IMR-90 (cell line): ENCODE measurements around the gene HS3ST6. TPM values are rescaled to one million over a fixed set of nuclear protein-coding genes. Genes with fewer than 3 reads are reported as not detected.

Experiments
- ATAC-seq: fragments of 200-7000 bp; cut with Tn5 transposase; 2 replicates; pipeline ENCODE4 v1.9.1; 2020; ENCODE audit warnings: low read depth, mild to moderate bottlenecking, moderate library complexity
- BruUV-seq: library from RNA; stranded (reverse); fragments of 400-500 nt; replicated peaks from 2 replicates; lab custom pipeline; 2021; lab: Mats Ljungman, UMichigan
- CTCF ChIA-PET: fragments of 300-600 bp; formaldehyde crosslinking; extraction: SDS; loops from one replicate; lab custom pipeline; 2021; ENCODE audit warnings: antibody characterized with exemption; lab: Yijun Ruan, JAX
- POLR2A ChIA-PET: fragments of 300-600 bp; sonication (Branson Sonifier 250); formaldehyde crosslinking; loops from one replicate; lab custom pipeline; 2022; ENCODE audit warnings: antibody characterized with exemption; ENCODE audit not compliant: unreplicated experiment; lab: Charles Lee
- DNase-seq: peaks from one replicate; pipeline ENCODE4 v3.0.0; 2013
- H2AFZ ChIP-seq: replicated peaks from 2 replicates; pipeline ENCODE3; 2013; ENCODE audit warnings: low read length, mild to moderate bottlenecking; ENCODE audit not compliant: poor library complexity
- H2AK5ac ChIP-seq: 2 replicates; pipeline ENCODE4 v1.6.1; 2013; ENCODE audit warnings: low read depth, low read length, inconsistent platforms
- H2AK9ac ChIP-seq: replicated peaks from 2 replicates; pipeline ENCODE3; 2013; ENCODE audit warnings: mild to moderate bottlenecking, low read depth, low read length, moderate library complexity; ENCODE audit not compliant: poor library complexity
- H2BK120ac ChIP-seq: 2 replicates; pipeline ENCODE4 v1.6.1; 2013; ENCODE audit warnings: low read depth, low read length, inconsistent platforms
- H2BK15ac ChIP-seq: 3 replicates; pipeline ENCODE4 v1.6.1; 2013; ENCODE audit warnings: low read depth, low read length, inconsistent platforms
- H2BK20ac ChIP-seq: 2 replicates; pipeline ENCODE4 v1.6.1; 2013; ENCODE audit warnings: low read depth, mild to moderate bottlenecking, inconsistent platforms, low read length, moderate library complexity
- H2BK5ac ChIP-seq: 2 replicates; pipeline ENCODE4 v1.6.1; 2013; ENCODE audit warnings: mild to moderate bottlenecking, low read depth, low read length, inconsistent platforms; ENCODE audit not compliant: poor library complexity, severe bottlenecking
- H3K14ac ChIP-seq: replicated peaks from 2 replicates; pipeline ENCODE4 v1.6.1; 2013; ENCODE audit warnings: low read depth, low read length, inconsistent platforms
- H3K18ac ChIP-seq: 2 replicates; pipeline ENCODE4 v1.6.1; 2013; ENCODE audit warnings: low read depth, low read length, control low read depth
- H3K23ac ChIP-seq: 2 replicates; pipeline ENCODE4 v1.6.1; 2013; ENCODE audit warnings: low read depth, low read length, inconsistent platforms
- H3K27ac ChIP-seq: 2 replicates; pipeline ENCODE4 v1.5.1; 2013; ENCODE audit warnings: mild to moderate bottlenecking, control low read depth, low read length; ENCODE audit not compliant: insufficient read depth
- H3K27me3 ChIP-seq: 2 replicates; pipeline ENCODE4 v1.6.1; 2013; ENCODE audit warnings: low read length; ENCODE audit not compliant: control insufficient read depth, insufficient read depth
- H3K36me3 ChIP-seq: 2 replicates; pipeline ENCODE4 v1.6.1; 2013; ENCODE audit warnings: low read length, mixed read lengths; ENCODE audit not compliant: control insufficient read depth, insufficient read depth
- H3K4ac ChIP-seq: 2 replicates; pipeline ENCODE4 v1.6.1; 2013; ENCODE audit warnings: low read depth, low read length, inconsistent platforms
- H3K4me1 ChIP-seq: 2 replicates; pipeline ENCODE4 v1.6.1; 2013; ENCODE audit warnings: low read length, mixed read lengths; ENCODE audit not compliant: control insufficient read depth, insufficient read depth
- H3K4me2 ChIP-seq: 2 replicates; pipeline ENCODE4 v1.6.1; 2013; ENCODE audit warnings: low read depth, mild to moderate bottlenecking, control low read depth, low read length, moderate library complexity
- H3K4me3 ChIP-seq: 2 replicates; pipeline ENCODE4 v1.5.1; 2013; ENCODE audit warnings: low read depth, mild to moderate bottlenecking, control low read depth, low read length, moderate library complexity; ENCODE audit not compliant: insufficient read depth
- H3K56ac ChIP-seq: 2 replicates; pipeline ENCODE4 v1.6.1; 2013; ENCODE audit warnings: low read length, inconsistent platforms; ENCODE audit not compliant: insufficient read depth; ENCODE audit errors: extremely low read depth
- H3K79me1 ChIP-seq, 2 experiments: 2 replicates each; pipeline ENCODE4 v1.6.1; 2013; ENCODE audit warnings: low read length in 2 of 2, inconsistent platforms in 1 of 2, low read depth in 1 of 2
- H3K9ac ChIP-seq: 2 replicates; pipeline ENCODE4 v1.6.1; 2013; ENCODE audit warnings: low read depth, low read length, control low read depth
- H3K9me1 ChIP-seq: 2 replicates; pipeline ENCODE4 v1.6.1; 2013; ENCODE audit warnings: low read length, inconsistent platforms; ENCODE audit not compliant: insufficient read depth
- H3K9me3 ChIP-seq: 2 replicates; pipeline ENCODE4 v1.6.1; 2013; ENCODE audit warnings: low read length; ENCODE audit not compliant: control insufficient read depth, insufficient read depth
- H4K20me1 ChIP-seq: 2 replicates; pipeline ENCODE4 v1.6.1; 2013; ENCODE audit warnings: low read length, inconsistent platforms; ENCODE audit not compliant: insufficient read depth
- H4K5ac ChIP-seq: 2 replicates; pipeline ENCODE4 v1.6.1; 2013; ENCODE audit warnings: mild to moderate bottlenecking, low read depth, low read length, control low read depth
- H4K8ac ChIP-seq, 2 experiments: 2 replicates each; pipeline ENCODE4 v1.6.1; 2013; ENCODE audit warnings: low read depth in 2 of 2, low read length in 2 of 2, control low read depth in 1 of 2, inconsistent platforms in 1 of 2
- H4K91ac ChIP-seq: 2 replicates; pipeline ENCODE4 v1.6.1; 2013; ENCODE audit warnings: low read depth, low read length, inconsistent platforms; ENCODE audit not compliant: insufficient read depth
- BHLHE40 ChIP-seq: fragments of 150-350 bp; IDR thresholded peaks from 2 replicates; pipeline ENCODE4 v1.6.1; 2016; ENCODE audit warnings: mild to moderate bottlenecking, low read depth, low read length
- CEBPB ChIP-seq: IDR thresholded peaks from 2 replicates; pipeline ENCODE4 v1.6.1; 2012; ENCODE audit warnings: low read depth, low read length, improper control_type of control experiment
- CHD1 ChIP-seq: IDR thresholded peaks from 2 replicates; pipeline ENCODE4 v1.6.1; 2012; ENCODE audit warnings: low read depth, low read length, improper control_type of control experiment
- CTCF ChIP-seq: conservative IDR thresholded peaks from 2 replicates; pipeline ENCODE4 v1.5.1; 2012; ENCODE audit warnings: mild to moderate bottlenecking, low read depth, low read length, improper control_type of control experiment
- FOS ChIP-seq: fragments of 150-350 bp; IDR thresholded peaks from 2 replicates; pipeline ENCODE4 v1.6.1; 2016; ENCODE audit warnings: low read depth, low read length
- MAFK ChIP-seq: IDR thresholded peaks from 2 replicates; pipeline ENCODE4 v1.6.1; 2012; ENCODE audit warnings: low read depth, low read length, improper control_type of control experiment
- MAZ ChIP-seq: IDR thresholded peaks from 2 replicates; pipeline ENCODE4 v1.6.1; 2012; ENCODE audit warnings: low read depth, mild to moderate bottlenecking, low read length, improper control_type of control experiment, moderate library complexity, borderline replicate concordance
- MXI1 ChIP-seq: IDR thresholded peaks from 2 replicates; pipeline ENCODE4 v1.6.1; 2012; ENCODE audit warnings: low read depth, mild to moderate bottlenecking, low read length, moderate library complexity, borderline replicate concordance
- NFE2L2 ChIP-seq: fragments of 150-350 bp; IDR thresholded peaks from 2 replicates; pipeline ENCODE4 v1.6.1; 2016; ENCODE audit warnings: low read depth, mild to moderate bottlenecking, low read length
- POLR2A ChIP-seq: IDR thresholded peaks from 2 replicates; pipeline ENCODE4 v1.6.1; 2012; ENCODE audit warnings: mild to moderate bottlenecking, low read depth, low read length
- RAD21 ChIP-seq: IDR thresholded peaks from 2 replicates; pipeline ENCODE4 v1.6.1; 2012; ENCODE audit warnings: low read length, improper control_type of control experiment
- RCOR1 ChIP-seq: IDR thresholded peaks from 2 replicates; pipeline ENCODE4 v1.6.1; 2012; ENCODE audit warnings: mild to moderate bottlenecking, low read length, improper control_type of control experiment; ENCODE audit not compliant: insufficient replicate concordance
- RFX5 ChIP-seq: IDR thresholded peaks from 2 replicates; pipeline ENCODE4 v1.8.0; 2012; ENCODE audit warnings: low read depth, mild to moderate bottlenecking, low read length, moderate library complexity
- SMC3 ChIP-seq: fragments of 150-350 bp; IDR thresholded peaks from 2 replicates; pipeline ENCODE4 v1.6.1; 2016; ENCODE audit warnings: low read depth, mild to moderate bottlenecking, antibody characterized with exemption, low read length, moderate library complexity
- USF2 ChIP-seq: fragments of 150-350 bp; IDR thresholded peaks from 2 replicates; pipeline ENCODE4 v1.6.1; 2017; ENCODE audit warnings: mild to moderate bottlenecking, antibody characterized with exemption, low read length, low read depth
- WGBS, 2 experiments: methylation state at CpG; one replicate each; pipeline versions ENCODE4 v1.1.5 to v1.1.7; 2013; ENCODE audit warnings: missing lambda C conversion rate in 2 of 2; ENCODE audit not compliant: insufficient read length in 1 of 2; ENCODE audit errors: extremely low coverage in 2 of 2; 5-methylcytosine and 5-hydroxymethylcytosine counted together
- dilution Hi-C: fragments of 300-500 bp; cut with HindIII; formaldehyde crosslinking; loops from one replicate; pipeline ENCODE4 v1.14.3; 2018; ENCODE audit warnings: low sequenced_read_pairs; ENCODE audit not compliant: unreplicated experiment
- in situ Hi-C: fragments of 300-500 bp; cut with MboI; formaldehyde crosslinking; loops from 3 replicates; pipeline ENCODE4 v1.14.3; 2019; ENCODE audit warnings: low sequenced_read_pairs, inconsistent platforms, mixed read lengths
- intact Hi-C: fragments of 100-400 bp; cut with micrococcal nuclease; formaldehyde crosslinking; loops from 2 replicates; pipeline ENCODE4 v1.10.0; 2022
- polyA plus RNA-seq, 3 experiments: library from polyadenylated mRNA; depleted of rRNA; stranded (reverse); fragments of >200 nt; gene quantifications; 2 replicates each; pipeline ENCODE4 v1.2.3, GENCODE V29; 2012; ENCODE audit warnings: low replicate concordance in 1 of 3
- total RNA-seq: library from RNA; depleted of rRNA; stranded (reverse); fragments of >200 nt; gene quantifications from 2 replicates; pipeline ENCODE4 v1.2.3, GENCODE V29; 2012

Gene HS3ST6
- total and polyA plus RNA-seq, 2 of the 4 experiments (the other 2 are of a cell fraction), result not detected

DNA sequence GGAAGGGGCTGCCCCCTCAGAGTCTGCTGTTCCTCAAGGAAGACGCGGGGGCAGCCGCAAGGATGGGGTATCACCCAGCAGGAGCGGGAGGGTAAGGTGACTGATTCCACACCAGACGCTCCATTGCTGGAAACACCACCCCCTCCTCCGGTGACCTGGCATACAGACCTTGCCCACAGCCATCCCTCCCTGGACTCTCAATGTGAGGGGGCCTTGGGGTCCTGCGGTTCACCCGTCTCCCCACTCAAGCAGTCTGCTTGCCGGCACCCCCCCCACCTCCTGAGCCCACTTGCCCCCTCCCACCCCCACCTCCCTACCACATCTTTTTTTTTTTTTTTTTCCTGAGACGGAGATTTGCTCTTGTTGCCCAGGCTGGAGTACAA, 12.1 kb upstream of the HS3ST6 start:
- H3K27me3 ChIP-seq, result peaks cover 4% of the 10 kb centered on the region; the same call in 1 of the 2 replicates
- ATAC-seq, result no peak
- intact Hi-C loops, result no loop called here
- no peak overlapping the region for H3K27ac ChIP-seq
- no peak overlapping the region for H4K8ac ChIP-seq
- H4K91ac ChIP-seq, result no peak overlapping the region
- POLR2A ChIA-PET, result no interaction called here
- no peak overlapping the region for H2BK120ac ChIP-seq
- H2BK5ac ChIP-seq, result no peak overlapping the region
- no peaks in the 10 kb centered on the region for H3K9me1 ChIP-seq
- no peaks in the 10 kb centered on the region for H4K20me1 ChIP-seq
- CTCF ChIA-PET, result interaction anchor here (1.5 kb wide), 1 partner anchor 13 kb away, joined by 3 read pairs; no protein-coding TSS in a partner anchor
- H2AK5ac ChIP-seq, result no peak overlapping the region
- H2BK15ac ChIP-seq, result no peak overlapping the region
- H3K18ac ChIP-seq, result no peak overlapping the region
- H3K4me3 ChIP-seq, result no peak overlapping the region
- H3K56ac ChIP-seq, result no peak overlapping the region
- no TSS peak for BruUV-seq
- in situ Hi-C loops, result loop anchor here (5.0 kb wide), 1 partner anchor 68 kb away; no protein-coding TSS in a partner anchor
- dilution Hi-C loops, result no loop called here
- H3K36me3 ChIP-seq, result no peaks in the 10 kb centered on the region
- DNase-seq, result no peak
- no peak overlapping the region for H2AK9ac ChIP-seq
- H3K4ac ChIP-seq, result no peak overlapping the region
- peak overlapping the region; percentile 97 for H2AFZ ChIP-seq
- no peak overlapping the region for H3K9ac ChIP-seq
- H3K14ac ChIP-seq, result no peak overlapping the region
- TF ChIP-seq MAFK (no peak), POLR2A (no peak), FOS (no peak), USF2 (no peak), MXI1 (no peak), BHLHE40 (no peak), CEBPB (no peak), SMC3 (no peak), MAZ (no peak), RAD21 (no peak), RFX5 (no peak), CTCF (no peak), RCOR1 (no peak), CHD1 (no peak), NFE2L2 (no peak)
- 81% methylated on average over 3 of the region's 10 CpGs; no CpG with 5 or more reads in 1 of the 2 experiments for WGBS, 2 experiments
- no peaks in the 10 kb centered on the region for H3K9me3 ChIP-seq
- no peak overlapping the region for H3K23ac ChIP-seq
- H3K4me1 ChIP-seq, result no peaks in the 10 kb centered on the region
- H2BK20ac ChIP-seq, result no peak overlapping the region
- H3K4me2 ChIP-seq, result no peak overlapping the region
- H3K79me1 ChIP-seq, result no peaks in the 10 kb centered on the region
- H4K5ac ChIP-seq, result no peak overlapping the region
